Parathyroid adenoma (tissue), 2 donors: ENCODE data around the gene SIGLEC15.

ENCODE experiments used
- H2AFZ ChIP-seq: fragments of 300-600 bp; sonication (generic); one replicate; pipeline ENCODE4 v1.7.0; 2017; ENCODE audit warnings: antibody characterized with exemption, mild to moderate bottlenecking
- H3K27ac ChIP-seq: fragments of 300-600 bp; sonication (generic); one replicate; pipeline ENCODE4 v1.7.0; 2017
- H3K27me3 ChIP-seq: fragments of 300-600 bp; sonication (generic); one replicate; pipeline ENCODE4 v1.7.0; 2017; ENCODE audit warnings: low read length; ENCODE audit not compliant: control insufficient read depth, insufficient read depth
- H3K36me3 ChIP-seq: fragments of 300-600 bp; sonication (generic); one replicate; pipeline ENCODE4 v1.7.0; 2017; ENCODE audit warnings: low read length; ENCODE audit not compliant: control insufficient read depth, insufficient read depth
- H3K4me1 ChIP-seq: fragments of 300-600 bp; sonication (generic); one replicate; pipeline ENCODE4 v1.7.0; 2017; ENCODE audit warnings: control low read depth
- H3K4me2 ChIP-seq: fragments of 300-600 bp; sonication (generic); one replicate; pipeline ENCODE4 v1.7.0; 2017; ENCODE audit warnings: low read length
- H3K4me3 ChIP-seq: fragments of 300-600 bp; sonication (generic); one replicate; pipeline ENCODE4 v1.7.0; 2017; ENCODE audit warnings: low read depth, low read length
- H3K79me2 ChIP-seq: fragments of 300-600 bp; sonication (generic); one replicate; pipeline ENCODE4 v1.7.0; 2017; ENCODE audit warnings: control low read depth
- H3K9ac ChIP-seq: fragments of 300-600 bp; sonication (generic); one replicate; pipeline ENCODE4 v1.7.0; 2017; ENCODE audit warnings: mild to moderate bottlenecking
- H3K9me3 ChIP-seq: fragments of 300-600 bp; sonication (generic); one replicate; pipeline ENCODE4 v1.7.0; 2017; ENCODE audit warnings: low read length; ENCODE audit not compliant: control insufficient read depth
- CTCF ChIP-seq: fragments of 300-600 bp; sonication (generic); IDR thresholded peaks from one replicate; pipeline ENCODE4 v1.7.0; 2017; ENCODE audit warnings: antibody characterized with exemption, mild to moderate bottlenecking
- donor health status: primary hyperparathyroidism.

The SIGLEC15 gene

GRCh38 chr18:45850021-45850420 is 24.5 kb downstream of the SIGLEC15 start:
- Histone ChIP-seq H3K9ac (no peak overlapping the region), H3K27ac (no peak overlapping the region), H3K4me2 (no peak overlapping the region), H3K4me1 (peaks cover 10% of the 10 kb centered on the region), H2AFZ (no peak overlapping the region), H3K79me2 (no peaks in the 10 kb centered on the region), H3K4me3 (no peak overlapping the region), H3K9me3 (no peaks in the 10 kb centered on the region), H3K36me3 (no peaks in the 10 kb centered on the region), H3K27me3 (no peaks in the 10 kb centered on the region)
- no peak for TF ChIP-seq CTCF

GRCh38 chr18:45851161-45851925 is 25.9 kb downstream of the SIGLEC15 start:
- H2AFZ ChIP-seq, result no peak overlapping the region
- H3K27me3 ChIP-seq, result no peaks in the 10 kb centered on the region
- H3K79me2 ChIP-seq, result no peaks in the 10 kb centered on the region
- H3K27ac ChIP-seq, result no peak overlapping the region
- no peak for TF ChIP-seq CTCF
- H3K9me3 ChIP-seq, result no peaks in the 10 kb centered on the region
- H3K36me3 ChIP-seq, result no peaks in the 10 kb centered on the region
- peaks cover 3% of the 10 kb centered on the region for H3K4me1 ChIP-seq
- no peak overlapping the region for H3K4me3 ChIP-seq
- no peak overlapping the region for H3K4me2 ChIP-seq
- no peak overlapping the region for H3K9ac ChIP-seq

GRCh38 chr18:45852631-45853030 is 27.2 kb downstream of the SIGLEC15 start:
- H3K79me2 ChIP-seq, result no peaks in the 10 kb centered on the region
- no peak overlapping the region for H3K27ac ChIP-seq
- H3K4me2 ChIP-seq, result no peak overlapping the region
- no peak for TF ChIP-seq CTCF
- no peaks in the 10 kb centered on the region for H3K36me3 ChIP-seq
- no peaks in the 10 kb centered on the region for H3K27me3 ChIP-seq
- H3K9me3 ChIP-seq, result no peaks in the 10 kb centered on the region
- H2AFZ ChIP-seq, result no peak overlapping the region
- no peak overlapping the region for H3K4me3 ChIP-seq
- peaks cover 3% of the 10 kb centered on the region for H3K4me1 ChIP-seq
- no peak overlapping the region for H3K9ac ChIP-seq

GRCh38 chr18:45854036-45854586 is 28.6 kb downstream of the SIGLEC15 start:
- H3K36me3 ChIP-seq, result no peaks in the 10 kb centered on the region
- H3K9ac ChIP-seq, result no peak overlapping the region
- H3K9me3 ChIP-seq, result no peaks in the 10 kb centered on the region
- no peak overlapping the region for H3K4me3 ChIP-seq
- no peak overlapping the region for H2AFZ ChIP-seq
- TF ChIP-seq CTCF, result no peak
- H3K27me3 ChIP-seq, result no peaks in the 10 kb centered on the region
- H3K27ac ChIP-seq, result no peak overlapping the region
- H3K4me1 ChIP-seq, result peaks cover 3% of the 10 kb centered on the region
- no peak overlapping the region for H3K4me2 ChIP-seq
- no peaks in the 10 kb centered on the region for H3K79me2 ChIP-seq

- Histone ChIP-seq H3K4me3 (no peak overlapping the region), H3K36me3 (no peaks in the 10 kb centered on the region), H3K79me2 (no peaks in the 10 kb centered on the region), H3K9ac (no peak overlapping the region), H3K4me1 (peaks cover 3% of the 10 kb centered on the region), H3K27ac (no peak overlapping the region), H3K27me3 (no peaks in the 10 kb centered on the region), H2AFZ (no peak overlapping the region), H3K4me2 (no peak overlapping the region), H3K9me3 (no peaks in the 10 kb centered on the region)
- TF ChIP-seq CTCF, result no peak
Observed at GRCh38 chr18:45856531-45856930, 31.1 kb downstream of the SIGLEC15 start.
